ENCODE data around the gene PCDHGB4.
"Not testable (repeated sequence)": the region's sequence is repeated elsewhere in the genome, so short reads cannot be mapped to it uniquely, and the experiment has no call there.

PCDHGB4 gene

GRCh38 chr5:141369994-141370848 is 17.3 kb upstream of the PCDHGB4 start, which contains the start of gene PCDHGB3:
Gene PCDHGB3, plus strand, starts transcription at chr5:141370242. Its CDS starts 153 bp downstream, at chr5:141370395.
- no peak for DNase-seq

- no peak for DNase-seq
Observed at GRCh38 chr5:141371572-141372475, 15.7 kb upstream of the PCDHGB4 start.

GRCh38 chr5:141373673-141374317 is 13.7 kb upstream of the PCDHGB4 start, which contains the start of gene PCDHGA6:
Gene PCDHGA6, plus strand, starts transcription at chr5:141373891. Its CDS starts 193 bp downstream, at chr5:141374084.
- DNase-seq, result no peak

GRCh38 chr5:141374627-141375026 is 12.9 kb upstream of the PCDHGB4 start:
- no peak for DNase-seq

GRCh38 chr5:141375444-141376155 is 11.9 kb upstream of the PCDHGB4 start:
- DNase-seq, result not testable (repeated sequence)

- DNase-seq, result no peak
Observed at GRCh38 chr5:141382469-141383294, 4.8 kb upstream of the PCDHGB4 start, which contains the start of gene PCDHGA7. Gene PCDHGA7, plus strand, starts transcription at chr5:141382742. Its CDS starts 158 bp downstream, at chr5:141382900.

GRCh38 chr5:141383345-141383744 is 4.2 kb upstream of the PCDHGB4 start:
- DNase-seq, result no peak

- DNase-seq, result no peak
Observed at GRCh38 chr5:141384471-141385267, 2.8 kb upstream of the PCDHGB4 start.

- DNase-seq, result no peak
Observed at GRCh38 chr5:141388661-141389060, 1.2 kb downstream of the PCDHGB4 start.

- no peak for DNase-seq
Observed at GRCh38 chr5:141389153-141390042, 1.9 kb downstream of the PCDHGB4 start.

- no peak for DNase-seq
Observed at GRCh38 chr5:141392429-141393198, 5.1 kb downstream of the PCDHGB4 start, which contains the start of gene PCDHGA8. Gene PCDHGA8, plus strand, starts transcription at chr5:141392633. Its CDS starts 181 bp downstream, at chr5:141392814.

- no peak for DNase-seq
Observed at GRCh38 chr5:141393267-141393666, 5.8 kb downstream of the PCDHGB4 start.

GRCh38 chr5:141394401-141395187 is 7.1 kb downstream of the PCDHGB4 start:
- not testable (repeated sequence) for DNase-seq

- DNase-seq, result not testable (repeated sequence)
Observed at GRCh38 chr5:141397756-141398551, 10.5 kb downstream of the PCDHGB4 start, which contains the start of gene PCDHGB5. Gene PCDHGB5, plus strand, starts transcription at chr5:141397947. Its CDS starts 181 bp downstream, at chr5:141398128.

GRCh38 chr5:141398608-141399007 is 11.1 kb downstream of the PCDHGB4 start:
- no peak for DNase-seq

- DNase-seq, result no peak
Observed at GRCh38 chr5:141399555-141400258, 12.2 kb downstream of the PCDHGB4 start.

All from femur (tissue), 1 donor.